ENCODE results near the gene NEAT1. TPM values are rescaled to one million over a fixed set of nuclear protein-coding genes. Genes with fewer than 3 reads are reported as not detected.

The NEAT1 gene
- total and polyA plus RNA-seq, 2 experiments from 2014 or later, result 4.2 to 11.3 TPM

- Histone ChIP-seq H3K27ac (peak overlapping the region; percentile 100), H3K4me3 (no peak overlapping the region), H3K9me3 (ENCODE audit: low read depth) (no peaks in the 10 kb centered on the region), H3K36me3 (peaks cover 5% of the 10 kb centered on the region), H3K4me1 (ENCODE audit: low read depth) (peaks cover 66% of the 10 kb centered on the region), H3K27me3 (no peaks in the 10 kb centered on the region)
- DNase-seq (ENCODE audit: low read depth in 1 of 2, low spot score in 1 of 2), result peak in 1 of 2 donors; percentile 93
- TF ChIP-seq, protein P1, sequence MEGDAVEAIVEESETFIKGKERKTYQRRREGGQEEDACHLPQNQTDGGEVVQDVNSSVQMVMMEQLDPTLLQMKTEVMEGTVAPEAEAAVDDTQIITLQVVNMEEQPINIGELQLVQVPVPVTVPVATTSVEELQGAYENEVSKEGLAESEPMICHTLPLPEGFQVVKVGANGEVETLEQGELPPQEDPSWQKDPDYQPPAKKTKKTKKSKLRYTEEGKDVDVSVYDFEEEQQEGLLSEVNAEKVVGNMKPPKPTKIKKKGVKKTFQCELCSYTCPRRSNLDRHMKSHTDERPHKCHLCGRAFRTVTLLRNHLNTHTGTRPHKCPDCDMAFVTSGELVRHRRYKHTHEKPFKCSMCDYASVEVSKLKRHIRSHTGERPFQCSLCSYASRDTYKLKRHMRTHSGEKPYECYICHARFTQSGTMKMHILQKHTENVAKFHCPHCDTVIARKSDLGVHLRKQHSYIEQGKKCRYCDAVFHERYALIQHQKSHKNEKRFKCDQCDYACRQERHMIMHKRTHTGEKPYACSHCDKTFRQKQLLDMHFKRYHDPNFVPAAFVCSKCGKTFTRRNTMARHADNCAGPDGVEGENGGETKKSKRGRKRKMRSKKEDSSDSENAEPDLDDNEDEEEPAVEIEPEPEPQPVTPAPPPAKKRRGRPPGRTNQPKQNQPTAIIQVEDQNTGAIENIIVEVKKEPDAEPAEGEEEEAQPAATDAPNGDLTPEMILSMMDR (IDR thresholded peaks at IDR 0.05; ENCODE audit: low read depth, low read length), result no peak
These were observed 71.0 kb downstream of the NEAT1 start for GRCh38 chr11:65493367-65494176.

Other genes with a start within 250 kb of the NEAT1 start
- 131 and 185 TPM in 2 replicates for gene CAPN1, start 240.9 kb upstream of the NEAT1 start, total RNA-seq
- 118 and 156 TPM in 2 replicates for gene CAPN1, start 240.9 kb upstream of the NEAT1 start, polyA plus RNA-seq
- 20.3 and 21.2 TPM in 2 replicates for gene POLA2, start 160.8 kb upstream of the NEAT1 start, total RNA-seq
- 20.3 and 31.7 TPM in 2 replicates for gene POLA2, start 160.8 kb upstream of the NEAT1 start, polyA plus RNA-seq
- 1.1 and 2.1 TPM in 2 replicates for gene CDC42EP2, start 107.9 kb upstream of the NEAT1 start, total RNA-seq
- gene CDC42EP2, start 107.9 kb upstream of the NEAT1 start, polyA plus RNA-seq, result 0.26 and 1.5 TPM in 2 replicates
- gene DPF2, start 88.9 kb upstream of the NEAT1 start, total RNA-seq, result 57.3 and 86.1 TPM in 2 replicates
- 83.9 and 130 TPM in 2 replicates for gene DPF2, start 88.9 kb upstream of the NEAT1 start, polyA plus RNA-seq
- gene TIGD3, start 68.0 kb upstream of the NEAT1 start, total RNA-seq, result 1.7 and 2.9 TPM in 2 replicates
- gene TIGD3, start 68.0 kb upstream of the NEAT1 start, polyA plus RNA-seq, result 0.88 and 1.2 TPM in 2 replicates
- gene SLC25A45, start 40.2 kb upstream of the NEAT1 start, total RNA-seq, result 3.0 and 4.8 TPM in 2 replicates
- 4.5 and 10.5 TPM in 2 replicates for gene SLC25A45, start 40.2 kb upstream of the NEAT1 start, polyA plus RNA-seq
- 36.3 and 64.6 TPM in 2 replicates for gene FRMD8, start 36.2 kb upstream of the NEAT1 start, total RNA-seq
- 26.8 and 32.6 TPM in 2 replicates for gene FRMD8, start 36.2 kb upstream of the NEAT1 start, polyA plus RNA-seq
- 3,311 and 7,439 TPM in 2 replicates for gene MALAT1, start 76.2 kb downstream of the NEAT1 start, total RNA-seq
- gene MALAT1, start 76.2 kb downstream of the NEAT1 start, polyA plus RNA-seq, result 16,838 and 18,899 TPM in 2 replicates
- gene SCYL1, start 102.3 kb downstream of the NEAT1 start, total RNA-seq, result 157 and 168 TPM in 2 replicates
- gene SCYL1, start 102.3 kb downstream of the NEAT1 start, polyA plus RNA-seq, result 139 and 146 TPM in 2 replicates
- 61.8 and 98.3 TPM in 2 replicates for gene LTBP3, start 135.6 kb downstream of the NEAT1 start, total RNA-seq
- 53.7 and 60.9 TPM in 2 replicates for gene LTBP3, start 135.6 kb downstream of the NEAT1 start, polyA plus RNA-seq
- 56.6 and 57.4 TPM in 2 replicates for gene ZNRD2, start 147.7 kb downstream of the NEAT1 start, total RNA-seq
- gene ZNRD2, start 147.7 kb downstream of the NEAT1 start, polyA plus RNA-seq, result 55.7 and 70.5 TPM in 2 replicates
- gene FAM89B, start 149.7 kb downstream of the NEAT1 start, total RNA-seq, result 42.9 and 71.8 TPM in 2 replicates
- gene FAM89B, start 149.7 kb downstream of the NEAT1 start, polyA plus RNA-seq, result 96.0 and 132 TPM in 2 replicates
- 14.9 and 50.5 TPM in 2 replicates for gene EHBP1L1, start 153.3 kb downstream of the NEAT1 start, total RNA-seq
- 14.2 and 30.0 TPM in 2 replicates for gene EHBP1L1, start 153.3 kb downstream of the NEAT1 start, polyA plus RNA-seq
- 0.25 TPM in 1 of 2 replicates, not detected in the other for gene KCNK7, start 173.0 kb downstream of the NEAT1 start, total RNA-seq
- not detected in 2 replicates for gene KCNK7, start 173.0 kb downstream of the NEAT1 start, polyA plus RNA-seq
- 44.8 and 63.1 TPM in 2 replicates for gene MAP3K11, start 191.4 kb downstream of the NEAT1 start, total RNA-seq
- gene MAP3K11, start 191.4 kb downstream of the NEAT1 start, polyA plus RNA-seq, result 25.9 and 31.2 TPM in 2 replicates
- 40.9 and 42.7 TPM in 2 replicates for gene PCNX3, start 193.0 kb downstream of the NEAT1 start, total RNA-seq
- 18.9 and 22.0 TPM in 2 replicates for gene PCNX3, start 193.0 kb downstream of the NEAT1 start, polyA plus RNA-seq
- 17.3 and 25.9 TPM in 2 replicates for gene SIPA1, start 215.3 kb downstream of the NEAT1 start, total RNA-seq
- 21.6 and 33.7 TPM in 2 replicates for gene SIPA1, start 215.3 kb downstream of the NEAT1 start, polyA plus RNA-seq
- 39.8 and 51.9 TPM in 2 replicates for gene RELA, start 240.1 kb downstream of the NEAT1 start, total RNA-seq
- 46.2 and 46.5 TPM in 2 replicates for gene RELA, start 240.1 kb downstream of the NEAT1 start, polyA plus RNA-seq

Measured in cardiac muscle cell (in vitro differentiated cells and primary cell).